ENCODE measurements around the gene AADACL4. TPM values are rescaled to one million over a fixed set of nuclear protein-coding genes. Genes with fewer than 3 reads are reported as not detected.

The AADACL4 gene
- total and polyA plus RNA-seq, 10 of the 15 experiments (the other 5 are each of a cell fraction or from before 2014, with no cell fraction given) = not detected

DNA sequence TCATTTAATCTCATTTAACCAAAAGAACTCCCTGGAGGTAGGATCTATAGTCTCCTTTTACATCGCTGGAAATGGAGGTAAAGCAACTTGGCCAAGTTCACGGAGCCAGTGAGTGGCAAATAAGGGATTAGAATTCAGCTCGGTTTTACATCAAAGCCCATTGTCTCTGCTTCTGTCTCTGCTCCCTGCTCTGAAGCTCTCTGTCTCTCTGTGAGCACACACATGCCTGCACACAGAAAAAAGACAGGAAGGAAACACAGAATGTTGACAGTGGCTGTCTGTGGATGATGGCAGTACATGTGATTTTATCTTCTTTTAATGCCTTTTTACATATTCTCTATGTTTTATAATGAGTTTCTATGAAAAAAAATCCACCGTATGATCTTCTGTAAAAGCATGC lies 17.0 kb upstream of the AADACL4 start:
- TF ChIP-seq ZZZ3 (IDR thresholded peaks at IDR 0.05; ENCODE audit: control insufficient read depth, insufficient read length, low read depth) (no peak), ZNF622 (IDR thresholded peaks at IDR 0.05) (no peak), ZSCAN29 (IDR thresholded peaks at IDR 0.05) (no peak), SPI1 (IDR thresholded peaks at IDR 0.05; ENCODE audit: borderline replicate concordance, insufficient read depth, low read depth, low read length) (no peak), EP300 (IDR thresholded peaks at IDR 0.05; ENCODE audit: borderline replicate concordance in 1 of 2, control insufficient read depth in 1 of 2, low read depth in 2 of 2, low read length in 2 of 2) (no peak)
- TF ChIP-seq, protein P1, sequence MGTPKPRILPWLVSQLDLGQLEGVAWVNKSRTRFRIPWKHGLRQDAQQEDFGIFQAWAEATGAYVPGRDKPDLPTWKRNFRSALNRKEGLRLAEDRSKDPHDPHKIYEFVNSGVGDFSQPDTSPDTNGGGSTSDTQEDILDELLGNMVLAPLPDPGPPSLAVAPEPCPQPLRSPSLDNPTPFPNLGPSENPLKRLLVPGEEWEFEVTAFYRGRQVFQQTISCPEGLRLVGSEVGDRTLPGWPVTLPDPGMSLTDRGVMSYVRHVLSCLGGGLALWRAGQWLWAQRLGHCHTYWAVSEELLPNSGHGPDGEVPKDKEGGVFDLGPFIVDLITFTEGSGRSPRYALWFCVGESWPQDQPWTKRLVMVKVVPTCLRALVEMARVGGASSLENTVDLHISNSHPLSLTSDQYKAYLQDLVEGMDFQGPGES (IDR thresholded peaks at IDR 0.05) = no peak
- TF ChIP-seq, protein P2, sequence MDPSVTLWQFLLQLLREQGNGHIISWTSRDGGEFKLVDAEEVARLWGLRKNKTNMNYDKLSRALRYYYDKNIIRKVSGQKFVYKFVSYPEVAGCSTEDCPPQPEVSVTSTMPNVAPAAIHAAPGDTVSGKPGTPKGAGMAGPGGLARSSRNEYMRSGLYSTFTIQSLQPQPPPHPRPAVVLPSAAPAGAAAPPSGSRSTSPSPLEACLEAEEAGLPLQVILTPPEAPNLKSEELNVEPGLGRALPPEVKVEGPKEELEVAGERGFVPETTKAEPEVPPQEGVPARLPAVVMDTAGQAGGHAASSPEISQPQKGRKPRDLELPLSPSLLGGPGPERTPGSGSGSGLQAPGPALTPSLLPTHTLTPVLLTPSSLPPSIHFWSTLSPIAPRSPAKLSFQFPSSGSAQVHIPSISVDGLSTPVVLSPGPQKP (IDR thresholded peaks at IDR 0.05; ENCODE audit: low read depth, low read length) = no peak
- TF ChIP-seq, protein P3, sequence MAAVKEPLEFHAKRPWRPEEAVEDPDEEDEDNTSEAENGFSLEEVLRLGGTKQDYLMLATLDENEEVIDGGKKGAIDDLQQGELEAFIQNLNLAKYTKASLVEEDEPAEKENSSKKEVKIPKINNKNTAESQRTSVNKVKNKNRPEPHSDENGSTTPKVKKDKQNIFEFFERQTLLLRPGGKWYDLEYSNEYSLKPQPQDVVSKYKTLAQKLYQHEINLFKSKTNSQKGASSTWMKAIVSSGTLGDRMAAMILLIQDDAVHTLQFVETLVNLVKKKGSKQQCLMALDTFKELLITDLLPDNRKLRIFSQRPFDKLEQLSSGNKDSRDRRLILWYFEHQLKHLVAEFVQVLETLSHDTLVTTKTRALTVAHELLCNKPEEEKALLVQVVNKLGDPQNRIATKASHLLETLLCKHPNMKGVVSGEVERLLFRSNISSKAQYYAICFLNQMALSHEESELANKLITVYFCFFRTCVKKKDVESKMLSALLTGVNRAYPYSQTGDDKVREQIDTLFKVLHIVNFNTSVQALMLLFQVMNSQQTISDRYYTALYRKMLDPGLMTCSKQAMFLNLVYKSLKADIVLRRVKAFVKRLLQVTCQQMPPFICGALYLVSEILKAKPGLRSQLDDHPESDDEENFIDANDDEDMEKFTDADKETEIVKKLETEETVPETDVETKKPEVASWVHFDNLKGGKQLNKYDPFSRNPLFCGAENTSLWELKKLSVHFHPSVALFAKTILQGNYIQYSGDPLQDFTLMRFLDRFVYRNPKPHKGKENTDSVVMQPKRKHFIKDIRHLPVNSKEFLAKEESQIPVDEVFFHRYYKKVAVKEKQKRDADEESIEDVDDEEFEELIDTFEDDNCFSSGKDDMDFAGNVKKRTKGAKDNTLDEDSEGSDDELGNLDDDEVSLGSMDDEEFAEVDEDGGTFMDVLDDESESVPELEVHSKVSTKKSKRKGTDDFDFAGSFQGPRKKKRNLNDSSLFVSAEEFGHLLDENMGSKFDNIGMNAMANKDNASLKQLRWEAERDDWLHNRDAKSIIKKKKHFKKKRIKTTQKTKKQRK (IDR thresholded peaks at IDR 0.05; ENCODE audit: low read depth, low read length) = no peak
- Histone ChIP-seq H3K4me3 (no peak overlapping the region), H3K9me3 (replicated peaks; ENCODE audit: control insufficient read depth, insufficient read depth, low read length) (no peaks in the 10 kb centered on the region; the same call in 2 of the 3 replicates), H4K20me1 (ENCODE audit: control insufficient read depth, insufficient read depth) (no peaks in the 10 kb centered on the region), H3K4me1 (ENCODE audit: control insufficient read depth, insufficient read depth, low read length) (no peaks in the 10 kb centered on the region), H3K4me2 (ENCODE audit: control insufficient read depth, insufficient read depth) (no peak overlapping the region), H3K9ac (ENCODE audit: control insufficient read depth, insufficient read depth, low read length) (no peak overlapping the region), H2AFZ (ENCODE audit: control insufficient read depth, low read depth, low read length) (no peak overlapping the region), H3K79me2 (ENCODE audit: control insufficient read depth, insufficient read depth, low read length) (no peaks in the 10 kb centered on the region), H3K27me3 (replicated peaks in 1 of 2; ENCODE audit: control insufficient read depth in 2 of 2, insufficient read depth in 2 of 2, low read length in 1 of 2) (no peaks in the 10 kb centered on the region; a peak in 2 of 4 replicates), H3K27ac (ENCODE audit: control insufficient read depth, insufficient read depth) (no peak overlapping the region), H3K36me3 (ENCODE audit: control insufficient read depth in 2 of 2, insufficient read depth in 2 of 2, low read length in 1 of 2) (no peaks in the 10 kb centered on the region)
- ChIA-PET POLR2A (no interaction called here), SMC1A (ENCODE audit: uncharacterized antibody, unreplicated experiment) (no interaction called here), RAD21 (ENCODE audit: unreplicated experiment) (no interaction called here), CTCF (no interaction called here)
- intact Hi-C loops (cut with micrococcal nuclease; ENCODE audit: unreplicated experiment) = loop anchor here (10.0 kb wide), 1 partner anchor 502 kb away; no protein-coding TSS in a partner anchor
- in situ Hi-C loops (cut with MboI) = no loop called here
- DNase-seq (ENCODE audit: low read depth, low spot score) (no peak), ATAC-seq (no peak), FAIRE-seq (no peak)
- BruUV-seq (replicated peaks) = no TSS peak
- WGBS (ENCODE audit: insufficient coverage, insufficient replicate concordance, low lambda C conversion rate, missing lambda C conversion rate) = 42% methylated on average over 4 of the region's 4 CpGs

Measured in GM12878 (cell line).